Fibroblast of pulmonary artery (primary cell): ENCODE measurements around the gene MCM10.

Experiments used
- DNase-seq: peaks from one replicate; pipeline ENCODE4 v3.0.0-alpha.2; 2010; ENCODE audit warnings: low read depth
- H3K4me3 ChIP-seq: replicated peaks from 2 replicates; pipeline ENCODE4 v1.5.1; 2011; ENCODE audit warnings: low read depth, mild to moderate bottlenecking, control low read depth, low read length, moderate library complexity
- CTCF ChIP-seq: IDR thresholded peaks from 2 replicates; pipeline ENCODE4 v1.5.1; 2011; ENCODE audit warnings: mild to moderate bottlenecking, control low read depth, low read length, inconsistent platforms; ENCODE audit errors: missing control alignments

MCM10 gene

GRCh38 chr10:13160934-13161856, at the start of gene MCM10:
MCM10 (plus strand) TSS chr10:13161558; CDS start chr10:13164203, 2,645 bp downstream.
- peak; percentile 100 for DNase-seq
- TF ChIP-seq CTCF, result peak; percentile 73
- H3K4me3 ChIP-seq, result peak within 1 kb of the TSS; percentile 63

- TF ChIP-seq CTCF, result no peak
- DNase-seq, result no peak
- H3K4me3 ChIP-seq, result no peak overlapping the region
These were observed 47.8 kb upstream of the MCM10 start for GRCh38 chr10:13113544-13113943.

- no peak for DNase-seq
- H3K4me3 ChIP-seq, result no peak overlapping the region
- no peak for TF ChIP-seq CTCF
These were observed 45.2 kb upstream of the MCM10 start for GRCh38 chr10:13115832-13116803.

- H3K4me3 ChIP-seq, result no peak overlapping the region
- DNase-seq, result no peak
These were observed 43.2 kb upstream of the MCM10 start for GRCh38 chr10:13117841-13118783.

GRCh38 chr10:13118784-13119410, 42.5 kb upstream of the MCM10 start:
- no peak for TF ChIP-seq CTCF

More at GRCh38 chr10:13117841-13118783, 43.2 kb upstream of the MCM10 start:
- no peak for TF ChIP-seq CTCF

More at GRCh38 chr10:13118784-13119410, 42.5 kb upstream of the MCM10 start:
- DNase-seq, result no peak
- no peak overlapping the region for H3K4me3 ChIP-seq
